ENCODE measurements around the gene SAMD4B. TPM values are rescaled to one million over a fixed set of nuclear protein-coding genes. Genes with fewer than 3 reads are reported as not detected.

SAMD4B gene
- total RNA-seq, 1 donor from 2014 or later, result 82.9 TPM

GRCh38 chr19:39408392-39409207 lies 66.4 kb downstream of the SAMD4B start:
- DNase-seq (ENCODE audit: low spot score), result no peak
- H3K4me3 Mint-ChIP-seq (ENCODE audit: unreplicated experiment), result peak overlapping the region; percentile 90
- peaks cover 51% of the 10 kb centered on the region for H3K4me1 Mint-ChIP-seq (ENCODE audit: low read depth)
- H3K36me3 Mint-ChIP-seq (ENCODE audit: low read depth), result peaks cover 12% of the 10 kb centered on the region
- H3K9me3 Mint-ChIP-seq (ENCODE audit: low read depth), result no peaks in the 10 kb centered on the region
- no peaks in the 10 kb centered on the region for H3K27me3 Mint-ChIP-seq (ENCODE audit: low read depth)
- no peak for TF ChIP-seq CTCF (IDR thresholded peaks at IDR 0.05)
- H3K27ac Mint-ChIP-seq (ENCODE audit: unreplicated experiment), result peak overlapping the region; percentile 94

GRCh38 chr19:39409208-39410016 lies 67.2 kb downstream of the SAMD4B start:
- Mint-ChIP-seq H3K27me3 (ENCODE audit: low read depth) (no peaks in the 10 kb centered on the region), H3K9me3 (ENCODE audit: low read depth) (no peaks in the 10 kb centered on the region)

GRCh38 chr19:39410017-39410830 lies 68.0 kb downstream of the SAMD4B start:
- peaks cover 55% of the 10 kb centered on the region for H3K4me1 Mint-ChIP-seq (ENCODE audit: low read depth)
- H3K27me3 Mint-ChIP-seq (ENCODE audit: low read depth), result no peaks in the 10 kb centered on the region
- no peak for TF ChIP-seq CTCF (IDR thresholded peaks at IDR 0.05)
- H3K9me3 Mint-ChIP-seq (ENCODE audit: low read depth), result no peaks in the 10 kb centered on the region
- DNase-seq (ENCODE audit: low spot score), result no peak
- H3K36me3 Mint-ChIP-seq (ENCODE audit: low read depth), result peaks cover 21% of the 10 kb centered on the region
- H3K4me3 Mint-ChIP-seq (ENCODE audit: unreplicated experiment), result peak overlapping the region; percentile 77
- H3K27ac Mint-ChIP-seq (ENCODE audit: unreplicated experiment), result peak overlapping the region; percentile 93

More at GRCh38 chr19:39409208-39410016, 67.2 kb downstream of the SAMD4B start:
- TF ChIP-seq CTCF (IDR thresholded peaks at IDR 0.05), result no peak
- H3K36me3 Mint-ChIP-seq (ENCODE audit: low read depth), result peaks cover 18% of the 10 kb centered on the region
- peak overlapping the region; percentile 94 for H3K27ac Mint-ChIP-seq (ENCODE audit: unreplicated experiment)
- no peak for DNase-seq (ENCODE audit: low spot score)
- H3K4me1 Mint-ChIP-seq (ENCODE audit: low read depth), result peaks cover 53% of the 10 kb centered on the region
- peak overlapping the region; percentile 90 for H3K4me3 Mint-ChIP-seq (ENCODE audit: unreplicated experiment)

GRCh38 chr19:39410831-39411080 lies 68.5 kb downstream of the SAMD4B start:
- no peak for TF ChIP-seq CTCF (IDR thresholded peaks at IDR 0.05)
- H3K4me3 Mint-ChIP-seq (ENCODE audit: unreplicated experiment), result peak overlapping the region; percentile 77
- H3K36me3 Mint-ChIP-seq (ENCODE audit: low read depth), result peaks cover 22% of the 10 kb centered on the region
- peaks cover 58% of the 10 kb centered on the region for H3K4me1 Mint-ChIP-seq (ENCODE audit: low read depth)
- H3K9me3 Mint-ChIP-seq (ENCODE audit: low read depth), result no peaks in the 10 kb centered on the region
- peak overlapping the region; percentile 93 for H3K27ac Mint-ChIP-seq (ENCODE audit: unreplicated experiment)
- DNase-seq (ENCODE audit: low spot score), result no peak
- no peaks in the 10 kb centered on the region for H3K27me3 Mint-ChIP-seq (ENCODE audit: low read depth)
